Prostate gland (tissue), 2 donors: ENCODE results near the gene ADK. TPM values are rescaled to one million over a fixed set of nuclear protein-coding genes. Genes with fewer than 3 reads are reported as not detected.

ENCODE experiments used
- DNase-seq: peaks from one replicate; pipeline ENCODE4 v3.0.0-alpha.2; 2019; ENCODE audit warnings: low spot score
- H3K27ac ChIP-seq, 2 donors: fragments of 200-600 bp; sonication (generic); 2 replicates each; pipeline ENCODE4 v1.5.1; 2017 to 2019
- H3K27me3 ChIP-seq: fragments of 200-600 bp; sonication (generic); replicated peaks from 2 replicates; pipeline ENCODE4 v1.5.1; 2019; ENCODE audit not compliant: insufficient read depth
- H3K36me3 ChIP-seq, 2 donors: fragments of 200-600 bp; sonication (generic); 1 replicate in 1 of 2; 2 replicates in 1 of 2; pipeline versions ENCODE4 v1.5.1 to v1.8.1; 2017 to 2019
- H3K4me1 ChIP-seq: fragments of 200-600 bp; sonication (generic); replicated peaks from 2 replicates; pipeline ENCODE4 v1.5.1; 2019
- H3K4me3 ChIP-seq, 2 donors: fragments of 200-600 bp; sonication (generic); 2 replicates each; pipeline ENCODE4 v1.5.1; 2017 to 2019
- H3K9me3 ChIP-seq: fragments of 200-600 bp; sonication (generic); 2 replicates; pipeline ENCODE4 v1.5.1; 2017
- CTCF ChIP-seq, 4 experiments: fragments of 200-600 bp in 2 of 4; fragments of 450-650 bp in 2 of 4; sonication (generic) in 2 of 4; IDR thresholded peaks; 1 replicate in 3 of 4; 2 replicates in 1 of 4; pipeline ENCODE4 v1.5.1; 2016 to 2019; ENCODE audit warnings: antibody characterized with exemption in 4 of 4, mild to moderate bottlenecking in 2 of 4, moderate library complexity in 2 of 4
- POLR2A ChIP-seq: fragments of 450-650 bp; IDR thresholded peaks from one replicate; pipeline ENCODE4 v1.6.1; 2016; ENCODE audit warnings: antibody characterized with exemption, mild to moderate bottlenecking
- POLR2AphosphoS5 ChIP-seq: sonication (generic); formaldehyde crosslinking; IDR thresholded peaks from one replicate; pipeline ENCODE4 v1.6.1; 2017; ENCODE audit warnings: antibody characterized with exemption
- WGBS: methylation state at CpG from one replicate; pipeline ENCODE4 v1.1.5; 2018; 5-methylcytosine and 5-hydroxymethylcytosine counted together
- intact Hi-C: fragments of 100-400 bp; cut with DNase I; formaldehyde crosslinking; loops from one replicate; pipeline ENCODE4 v1.14.2; 2022
- total RNA-seq, 2 donors: library from RNA; depleted of rRNA; stranded (reverse); fragments of >200 nt; gene quantifications; one replicate each; pipeline ENCODE4 v1.1.0, GENCODE V29; 2016

Gene ADK
- total RNA-seq, 2 donors from 2014 or later: 34.1 to 42.5 TPM

DNA sequence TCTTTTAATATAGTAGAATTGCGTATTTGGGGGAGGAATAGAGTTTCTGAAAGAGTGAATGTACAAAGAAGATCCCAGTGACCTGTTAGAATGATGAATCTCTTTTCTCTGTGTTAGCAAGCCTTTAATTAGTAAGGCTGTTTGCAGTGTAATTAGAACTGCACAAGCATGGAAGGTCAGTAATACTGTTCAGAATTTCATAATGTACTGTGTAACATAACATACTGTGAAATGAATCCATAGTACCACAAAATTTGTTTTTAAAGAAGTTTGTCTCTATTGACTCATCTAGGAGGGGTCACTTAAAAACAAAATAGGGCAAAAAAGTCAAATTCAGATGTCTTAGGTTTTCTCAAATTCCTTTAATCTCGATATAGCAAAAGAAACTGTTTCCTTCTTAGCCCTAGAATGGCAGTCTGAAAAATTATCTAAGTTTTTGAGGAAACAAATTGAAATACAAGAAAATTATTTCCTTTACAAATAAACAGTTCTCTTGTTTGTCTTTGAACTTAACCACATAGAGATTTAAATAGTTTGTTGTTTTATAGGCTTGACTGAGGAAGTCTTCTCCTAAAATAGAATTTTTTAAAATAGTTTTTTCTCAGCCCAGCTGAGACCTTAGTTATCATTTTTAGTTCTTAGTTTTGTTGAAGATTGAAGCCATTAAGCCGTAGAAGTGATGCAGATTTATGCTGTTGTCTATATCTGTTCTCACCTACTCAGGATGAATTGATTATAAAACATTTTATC lies 12.5 kb downstream of the ADK start:
- no peaks in the 10 kb centered on the region for H3K9me3 ChIP-seq
- no peak for DNase-seq
- no peak for TF ChIP-seq CTCF (IDR thresholded peaks at IDR 0.05)
- TF ChIP-seq POLR2AphosphoS5: no peak
- TF ChIP-seq POLR2A: no peak
- intact Hi-C loops: no loop called here
- no peaks in the 10 kb centered on the region for H3K36me3 ChIP-seq
- 83% methylated on average over 3 of the region's 3 CpGs for WGBS
- no peak overlapping the region for H3K4me3 ChIP-seq
- H3K27ac ChIP-seq: no peak overlapping the region
- no peaks in the 10 kb centered on the region for H3K27me3 ChIP-seq
- H3K4me1 ChIP-seq: no peaks in the 10 kb centered on the region

- 34% methylated on average over 6 of the region's 6 CpGs for WGBS
Observed at GRCh38 chr10:74164716-74165529, 13.9 kb downstream of the ADK start.

GRCh38 chr10:74165530-74165901 lies 14.5 kb downstream of the ADK start:
- 49% methylated on average over 2 of the region's 2 CpGs for whole genome bisulfite sequencing
- no peak overlapping the region for H3K4me3 ChIP-seq
- H3K9me3 ChIP-seq: no peaks in the 10 kb centered on the region
- H3K27me3 ChIP-seq: no peaks in the 10 kb centered on the region
- intact Hi-C loops: no loop called here
- no peak overlapping the region for H3K27ac ChIP-seq
- no peak for DNase-seq
- TF ChIP-seq POLR2A: no peak
- no peak for TF ChIP-seq CTCF (IDR thresholded peaks at IDR 0.05)
- TF ChIP-seq POLR2AphosphoS5: no peak
- H3K36me3 ChIP-seq: no peaks in the 10 kb centered on the region
- no peaks in the 10 kb centered on the region for H3K4me1 ChIP-seq

More at GRCh38 chr10:74164716-74165529, 13.9 kb downstream of the ADK start:
- peak overlapping the region in 1 of 2 donors; percentile 23 for H3K27ac ChIP-seq
- no peaks in the 10 kb centered on the region for H3K36me3 ChIP-seq
- no peak for DNase-seq
- intact Hi-C loops: no loop called here
- H3K27me3 ChIP-seq: no peaks in the 10 kb centered on the region
- H3K4me1 ChIP-seq: no peaks in the 10 kb centered on the region
- no peaks in the 10 kb centered on the region for H3K9me3 ChIP-seq
- no peak for TF ChIP-seq POLR2A
- peak; percentile 29 for TF ChIP-seq POLR2AphosphoS5
- no peak overlapping the region for H3K4me3 ChIP-seq

DNA sequence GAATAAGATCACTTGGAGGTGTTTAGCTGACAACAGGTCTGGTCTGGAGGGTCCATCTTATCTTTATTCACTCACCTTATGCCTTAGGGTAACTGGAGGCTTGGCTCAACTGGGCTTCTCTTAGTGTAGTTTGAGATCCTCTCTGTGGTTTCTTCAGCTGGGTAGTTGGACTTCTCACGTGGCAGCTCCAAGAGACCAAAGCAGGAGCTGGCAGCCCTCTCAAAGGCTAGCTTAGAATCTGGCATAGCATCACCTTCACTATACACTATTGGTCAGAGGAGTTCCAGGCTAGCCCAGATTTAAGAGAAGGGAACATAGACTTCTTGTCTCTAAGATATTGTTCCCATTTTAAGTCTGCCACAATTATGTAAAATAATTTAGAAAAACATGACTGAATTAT lies 16.4 kb downstream of the ADK start:
- H3K9me3 ChIP-seq: no peaks in the 10 kb centered on the region
- no peaks in the 10 kb centered on the region for H3K27me3 ChIP-seq
- no peak overlapping the region for H3K27ac ChIP-seq
- no peaks in the 10 kb centered on the region for H3K36me3 ChIP-seq
- WGBS: 36% methylated on average over 1 of the region's 1 CpG
- H3K4me1 ChIP-seq: no peaks in the 10 kb centered on the region
- no peak overlapping the region for H3K4me3 ChIP-seq
- DNase-seq: no peak
- intact Hi-C loops: no loop called here
- TF ChIP-seq POLR2AphosphoS5: no peak

GRCh38 chr10:74171625-74172024 lies 20.6 kb downstream of the ADK start:
- H3K4me1 ChIP-seq: no peaks in the 10 kb centered on the region

More at GRCh38 chr10:74171625-74172024, 20.6 kb downstream of the ADK start:
- WGBS: 89% methylated on average over 2 of the region's 2 CpGs
- Histone ChIP-seq H3K36me3 (no peaks in the 10 kb centered on the region), H3K4me3 (no peak overlapping the region), H3K27me3 (no peaks in the 10 kb centered on the region), H3K9me3 (no peaks in the 10 kb centered on the region), H3K27ac (no peak overlapping the region)
- TF ChIP-seq POLR2A: no peak
- no peak for TF ChIP-seq POLR2AphosphoS5
- no peak for TF ChIP-seq CTCF (IDR thresholded peaks at IDR 0.05)
- intact Hi-C loops: no loop called here
- no peak for DNase-seq
